SKM-1 treated with dmso at 0.1 percent for 144 hours (cell line): ENCODE data around the gene ADAT3.

ENCODE experiments used
- DNase-seq: peaks from one replicate; lab custom pipeline; 2025; ENCODE audit not compliant: unreplicated experiment; lab: John Stamatoyannopoulos, UW

Gene ADAT3

GRCh38 chr19:1912760-1913505, 7.7 kb downstream of the ADAT3 start:
- no peak for DNase-seq

- DNase-seq = no peak
These were observed 8.8 kb downstream of the ADAT3 start for GRCh38 chr19:1913781-1914577.

DNA sequence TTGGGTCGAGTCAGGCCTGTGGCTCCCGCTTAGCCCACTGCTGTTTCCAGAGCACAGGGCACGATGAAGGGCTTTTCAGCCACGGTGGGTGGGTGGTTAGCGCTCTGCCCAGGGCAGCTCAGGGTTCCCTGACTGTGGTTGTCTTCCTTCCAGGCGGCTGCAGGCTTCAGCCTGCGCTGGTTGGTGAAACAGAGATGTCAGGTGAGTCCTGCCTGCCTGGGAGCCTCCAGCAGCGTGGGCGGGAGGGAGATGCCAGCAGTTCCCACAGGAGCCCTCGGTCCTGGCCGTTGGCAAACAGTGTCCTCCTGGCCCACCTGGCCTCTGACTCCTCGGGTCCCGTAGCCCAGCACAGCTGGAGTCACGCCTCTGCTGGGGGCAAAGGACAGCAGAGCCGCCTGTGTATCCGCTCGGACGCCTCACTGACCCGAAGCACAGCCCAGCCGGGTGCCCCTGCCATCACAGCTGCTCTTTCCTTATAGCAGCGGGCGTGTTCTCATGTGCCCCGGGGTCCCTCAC, 9.7 kb downstream of the ADAT3 start:
- DNase-seq = no peak

GRCh38 chr19:1917146-1917545, 11.9 kb downstream of the ADAT3 start:
- no peak for DNase-seq

DNA sequence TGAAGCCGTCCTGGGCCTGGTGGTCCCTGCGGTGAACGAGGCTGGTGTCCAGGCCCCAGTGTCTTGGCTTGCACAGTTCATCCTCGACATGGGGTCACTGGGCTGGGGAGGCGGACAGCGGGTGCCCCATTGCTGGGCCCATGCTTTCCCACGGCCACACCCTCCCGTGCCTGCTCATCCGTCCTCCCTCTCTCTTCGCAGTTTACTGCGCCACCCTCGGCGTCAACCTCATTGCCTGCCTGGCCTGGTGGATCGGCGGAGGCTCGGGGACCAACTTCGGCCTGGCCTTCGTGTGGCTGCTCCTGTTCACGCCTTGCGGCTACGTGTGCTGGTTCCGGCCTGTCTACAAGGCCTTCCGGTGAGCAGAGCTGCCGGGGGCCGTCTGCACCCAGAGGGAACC, 12.7 kb downstream of the ADAT3 start:
- no peak for DNase-seq

DNA sequence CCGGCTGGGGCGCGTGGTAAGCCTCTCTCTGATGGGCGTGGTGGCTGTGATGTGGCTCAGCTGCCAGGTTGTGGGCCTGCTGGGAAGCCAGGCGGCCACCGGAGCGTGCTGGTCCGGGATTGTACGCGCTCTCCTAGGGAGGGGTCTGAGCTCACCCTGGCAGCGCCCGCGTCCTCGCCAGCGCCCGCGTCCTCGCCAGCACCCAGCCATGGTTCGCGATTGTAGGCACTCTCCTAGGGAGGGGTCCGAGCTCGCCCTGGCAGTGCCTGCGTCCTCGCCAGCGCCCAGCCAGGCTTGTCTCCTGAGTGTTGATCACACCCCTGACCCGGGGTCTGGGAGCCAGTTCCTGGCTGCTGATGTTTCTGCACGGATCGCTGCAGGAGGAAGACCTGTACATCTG, 13.8 kb downstream of the ADAT3 start:
- DNase-seq = no peak

GRCh38 chr19:1920644-1921043, 15.4 kb downstream of the ADAT3 start:
- no peak for DNase-seq

DNA sequence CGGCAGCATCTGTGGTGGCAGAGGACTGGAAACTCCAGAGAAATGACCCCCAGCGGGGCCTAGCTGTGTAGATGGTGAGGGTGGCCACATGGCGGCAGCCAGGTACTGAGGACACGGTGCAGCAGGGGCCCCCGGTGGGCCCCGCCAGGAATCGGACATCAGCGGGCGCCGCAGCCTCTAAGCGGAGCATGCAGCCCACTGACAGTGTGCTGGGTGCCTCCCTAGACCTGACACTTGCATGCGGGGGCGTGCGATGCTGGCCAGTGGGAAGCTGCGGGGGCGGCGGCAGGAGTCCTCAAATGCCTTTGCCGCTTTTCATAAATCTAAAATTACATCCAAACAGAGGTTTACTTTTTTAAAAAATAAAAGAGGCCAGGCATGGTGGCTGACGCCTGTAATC, 16.1 kb downstream of the ADAT3 start:
- no peak for DNase-seq

GRCh38 chr19:1921825-1922224, 16.6 kb downstream of the ADAT3 start:
- no peak for DNase-seq

- DNase-seq = no peak
These were observed 17.6 kb downstream of the ADAT3 start for GRCh38 chr19:1922803-1923202.

DNA sequence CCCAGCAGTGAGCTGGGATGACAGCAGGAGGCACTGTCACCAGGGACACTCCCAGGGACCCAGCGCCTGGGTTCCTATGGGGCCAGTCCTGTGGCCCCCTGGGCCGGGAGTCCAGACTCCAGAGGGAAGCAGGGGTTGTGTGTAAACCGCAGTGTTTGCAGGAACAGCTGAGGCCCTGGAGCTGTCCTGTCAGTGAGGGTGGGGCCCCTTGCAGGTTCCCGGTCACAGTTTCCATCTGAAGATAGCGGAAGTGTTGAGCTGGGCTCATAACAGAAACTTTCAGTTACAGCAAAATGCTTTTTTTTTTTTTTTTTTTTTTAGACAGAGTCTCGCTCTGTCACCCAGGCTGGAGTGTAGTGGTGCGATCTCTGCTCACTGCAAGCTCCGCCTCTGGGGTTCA, 18.1 kb downstream of the ADAT3 start:
- DNase-seq = no peak

DNA sequence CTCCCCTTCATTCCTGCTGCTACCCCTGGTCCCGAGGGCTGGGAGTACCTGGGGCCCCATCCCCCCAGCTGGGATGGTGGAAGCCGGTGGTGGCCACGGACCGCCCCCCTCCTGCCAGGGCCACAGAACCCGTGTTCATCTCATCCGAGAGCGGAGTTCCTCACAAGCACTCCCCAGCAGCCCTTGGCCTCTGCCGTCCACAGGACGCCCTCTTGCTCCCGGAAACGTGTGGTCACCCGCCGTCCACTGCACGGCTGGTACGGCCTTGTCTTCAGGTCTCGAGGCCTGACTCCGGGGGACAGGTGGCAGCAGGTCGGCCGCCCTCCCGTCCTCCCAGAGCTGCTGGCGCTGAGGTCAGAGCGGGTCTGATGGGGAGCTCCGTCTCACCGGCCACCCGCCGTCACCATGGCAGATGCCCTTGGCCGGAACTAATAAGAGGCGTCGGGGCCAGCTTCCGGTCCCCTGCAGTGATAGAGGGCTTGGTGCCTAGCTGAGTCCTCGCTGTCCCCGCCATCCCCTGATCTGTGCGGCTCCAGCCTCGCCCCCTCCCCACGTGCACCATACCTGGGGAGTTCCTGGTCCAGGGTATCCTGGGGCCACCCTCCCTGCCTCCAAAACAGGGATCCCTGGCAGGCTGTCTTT, 19.2 kb downstream of the ADAT3 start:
- no peak for DNase-seq

- no peak for DNase-seq
These were observed 20.3 kb downstream of the ADAT3 start for GRCh38 chr19:1925544-1925943.

DNA sequence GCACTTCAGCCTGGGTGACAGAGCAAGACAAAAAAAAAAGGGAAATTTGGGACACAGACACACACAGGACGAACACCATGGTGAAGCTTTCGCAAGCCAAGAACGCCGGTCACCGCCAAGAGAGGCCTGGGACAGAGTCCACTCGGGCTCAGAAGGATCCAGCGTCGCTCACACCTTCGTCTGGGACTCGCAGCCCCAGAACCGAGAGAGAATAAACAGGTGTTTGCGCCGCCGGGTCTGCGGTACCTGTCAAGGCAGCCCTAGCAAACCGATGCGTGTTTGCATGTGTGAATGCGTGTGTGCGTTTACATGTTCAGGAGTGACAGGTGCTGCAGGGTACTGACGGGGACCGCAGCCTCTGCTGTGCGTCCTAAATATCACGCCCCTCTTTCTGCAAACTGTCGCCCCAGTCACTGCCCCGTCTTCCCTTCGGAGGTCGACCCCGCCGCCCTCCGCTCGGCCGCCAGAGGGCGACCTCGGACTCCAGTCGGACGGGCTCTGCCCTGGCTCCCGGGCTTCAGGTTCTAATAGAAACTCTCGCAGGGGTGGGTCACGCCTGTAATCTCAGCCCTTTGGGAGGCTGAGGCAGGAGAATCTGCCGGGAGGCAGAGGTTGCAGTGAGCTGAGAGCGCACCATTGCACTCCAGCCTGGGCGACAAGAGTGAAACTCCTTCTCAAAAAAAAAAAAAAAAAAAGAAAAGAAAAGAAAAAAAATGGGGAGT, 24.0 kb downstream of the ADAT3 start:
- no peak for DNase-seq

GRCh38 chr19:1931445-1931844, 26.2 kb downstream of the ADAT3 start:
- no peak for DNase-seq

DNA sequence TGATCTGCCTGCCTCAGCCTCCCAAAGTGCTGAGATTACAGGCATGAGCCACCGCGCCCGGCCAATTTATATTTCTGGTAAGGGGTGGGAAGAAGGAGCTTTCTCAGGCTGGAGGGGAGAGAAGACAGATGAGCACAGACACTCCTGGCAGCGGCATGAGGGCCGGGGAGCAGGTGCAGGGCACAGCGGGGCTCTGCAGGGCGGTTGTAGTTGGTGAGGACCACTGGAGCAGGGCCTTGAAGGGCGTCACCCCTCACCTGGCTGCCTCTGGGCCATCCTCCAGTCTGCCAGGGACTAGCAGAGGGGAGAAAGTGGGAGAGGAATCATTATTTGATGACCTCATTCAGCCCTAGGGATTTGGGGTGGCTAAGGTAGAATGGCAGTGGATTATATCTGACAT, 27.2 kb downstream of the ADAT3 start:
- no peak for DNase-seq

- DNase-seq = no peak
These were observed 28.0 kb downstream of the ADAT3 start for GRCh38 chr19:1933244-1933643.

- DNase-seq = no peak
These were observed 28.7 kb downstream of the ADAT3 start for GRCh38 chr19:1933942-1934341.

DNA sequence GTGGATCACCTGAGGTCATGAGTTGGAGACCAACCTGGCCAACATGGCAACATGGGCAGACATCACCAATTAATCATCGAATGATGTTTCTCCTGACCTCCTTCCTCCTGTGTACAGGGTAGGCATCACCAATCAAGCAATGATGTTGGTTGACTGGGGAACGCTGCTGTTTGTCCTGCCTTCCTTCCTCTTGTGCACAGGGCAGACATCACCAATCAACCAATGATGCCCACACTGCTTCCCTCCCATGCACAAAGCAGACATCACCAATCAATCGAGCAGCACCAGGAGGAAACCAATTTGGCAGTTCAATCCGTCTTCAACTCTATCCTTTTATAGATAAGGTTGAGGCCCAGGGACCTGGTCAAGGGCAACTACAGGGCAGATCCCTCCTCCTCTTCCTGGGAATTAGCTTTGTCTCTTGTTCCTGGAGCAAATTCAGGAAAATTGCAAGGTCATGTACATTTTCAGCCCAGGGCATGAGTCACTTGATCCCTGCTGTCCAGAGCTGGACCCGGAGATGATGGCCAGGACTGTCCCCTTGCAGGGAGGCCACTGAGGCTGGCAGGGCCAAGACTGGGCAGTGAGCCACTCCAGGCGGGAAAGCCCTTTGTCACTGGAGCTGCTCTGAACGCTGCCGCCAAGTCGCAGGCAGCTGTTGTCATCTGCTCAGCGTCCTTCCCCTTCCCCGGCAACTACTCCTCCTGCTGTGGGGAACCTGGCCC, 30.4 kb downstream of the ADAT3 start:
- DNase-seq = no peak

- DNase-seq = no peak
These were observed 31.2 kb downstream of the ADAT3 start for GRCh38 chr19:1936430-1936829.
